Progenitor cell of endocrine pancreas (in vitro differentiated cells): ENCODE measurements around the gene CCDC50. TPM values are rescaled to one million over a fixed set of nuclear protein-coding genes. Genes with fewer than 3 reads are reported as not detected.

Experiments
- DNase-seq: peaks from one replicate; pipeline ENCODE4 v3.0.0; 2021; ENCODE audit warnings: low spot score; ENCODE audit not compliant: unreplicated experiment
- H3K27ac Mint-ChIP-seq: 2 replicates; pipeline ENCODE4 v1.8.0; 2021; ENCODE audit warnings: mild to moderate bottlenecking, moderate library complexity, mixed read lengths
- H3K27me3 Mint-ChIP-seq: 2 replicates; pipeline ENCODE4 v1.8.0; 2021; ENCODE audit warnings: mixed read lengths
- H3K36me3 Mint-ChIP-seq: 2 replicates; pipeline ENCODE4 v1.8.0; 2022; ENCODE audit warnings: mixed read lengths; ENCODE audit not compliant: insufficient read depth
- H3K4me1 Mint-ChIP-seq: 2 replicates; pipeline ENCODE4 v1.8.0; 2021; ENCODE audit warnings: low read depth, mixed read lengths
- H3K4me3 Mint-ChIP-seq: 2 replicates; pipeline ENCODE4 v1.8.0; 2021; ENCODE audit warnings: low read depth, mild to moderate bottlenecking, moderate library complexity, mixed read lengths
- H3K9me3 Mint-ChIP-seq: 2 replicates; pipeline ENCODE4 v1.8.0; 2021; ENCODE audit warnings: low read depth, mixed read lengths
- total RNA-seq: library from RNA; stranded (reverse); gene quantifications from 2 replicates; pipeline ENCODE4 v1.2.1, GENCODE V29; 2021
- TF ChIP-seq, protein P1 (sequence below): fragments of 200-600 bp; sonication (generic); IDR thresholded peaks from one replicate; pipeline ENCODE4 v1.5.0; 2021; ENCODE audit warnings: antibody characterized with exemption, mild to moderate bottlenecking; ENCODE audit not compliant: unreplicated experiment

The CCDC50 gene
- total RNA-seq, 1 donor from 2014 or later = 66.3 TPM

DNA sequence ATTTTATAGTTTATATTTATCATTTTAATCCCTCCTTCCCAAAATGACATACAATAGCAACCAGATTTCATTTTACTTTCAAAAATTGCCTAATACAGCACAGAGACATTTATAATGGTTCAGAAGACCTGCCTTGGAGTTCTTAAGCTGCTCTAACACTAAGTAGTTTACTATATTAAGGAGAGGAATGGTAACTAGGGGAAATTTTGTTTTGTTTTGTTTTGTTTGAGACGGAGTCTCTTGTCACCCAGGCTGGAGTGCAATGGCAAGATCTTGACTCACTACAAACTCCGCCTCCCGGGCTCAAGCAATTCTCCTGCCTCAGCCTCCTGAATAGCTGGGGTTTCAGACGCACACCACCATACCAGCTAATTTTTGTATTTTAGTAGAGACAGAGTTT lies 22.8 kb upstream of the CCDC50 start:
- Mint-ChIP-seq H3K27ac (no peak overlapping the region), H3K4me3 (no peak overlapping the region), H3K9me3 (peaks cover 4% of the 10 kb centered on the region), H3K27me3 (no peaks in the 10 kb centered on the region), H3K4me1 (peaks cover 10% of the 10 kb centered on the region), H3K36me3 (no peaks in the 10 kb centered on the region)
- TF ChIP-seq, protein P1, sequence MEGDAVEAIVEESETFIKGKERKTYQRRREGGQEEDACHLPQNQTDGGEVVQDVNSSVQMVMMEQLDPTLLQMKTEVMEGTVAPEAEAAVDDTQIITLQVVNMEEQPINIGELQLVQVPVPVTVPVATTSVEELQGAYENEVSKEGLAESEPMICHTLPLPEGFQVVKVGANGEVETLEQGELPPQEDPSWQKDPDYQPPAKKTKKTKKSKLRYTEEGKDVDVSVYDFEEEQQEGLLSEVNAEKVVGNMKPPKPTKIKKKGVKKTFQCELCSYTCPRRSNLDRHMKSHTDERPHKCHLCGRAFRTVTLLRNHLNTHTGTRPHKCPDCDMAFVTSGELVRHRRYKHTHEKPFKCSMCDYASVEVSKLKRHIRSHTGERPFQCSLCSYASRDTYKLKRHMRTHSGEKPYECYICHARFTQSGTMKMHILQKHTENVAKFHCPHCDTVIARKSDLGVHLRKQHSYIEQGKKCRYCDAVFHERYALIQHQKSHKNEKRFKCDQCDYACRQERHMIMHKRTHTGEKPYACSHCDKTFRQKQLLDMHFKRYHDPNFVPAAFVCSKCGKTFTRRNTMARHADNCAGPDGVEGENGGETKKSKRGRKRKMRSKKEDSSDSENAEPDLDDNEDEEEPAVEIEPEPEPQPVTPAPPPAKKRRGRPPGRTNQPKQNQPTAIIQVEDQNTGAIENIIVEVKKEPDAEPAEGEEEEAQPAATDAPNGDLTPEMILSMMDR = no peak
- DNase-seq = no peak

DNA sequence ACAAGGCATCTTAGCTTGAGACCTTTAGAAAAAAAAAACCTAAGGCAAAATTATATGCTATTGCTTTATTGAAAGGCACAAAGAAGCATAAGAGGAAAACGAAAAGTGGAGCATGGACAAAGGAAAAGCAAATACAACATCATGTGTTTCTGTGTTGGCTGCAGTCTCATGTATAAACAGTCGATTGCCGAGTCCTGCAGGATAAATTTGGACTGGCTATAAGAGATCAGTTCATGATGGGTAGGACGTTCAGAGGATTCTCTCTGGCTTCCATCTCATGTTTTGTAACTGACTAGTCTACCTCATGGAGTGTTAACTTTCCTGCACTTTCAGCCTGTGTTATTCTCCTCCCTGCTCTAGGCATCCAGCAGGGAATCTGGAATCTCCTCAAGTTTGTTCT lies 21.9 kb upstream of the CCDC50 start:
- no peak for DNase-seq
- no peak overlapping the region for H3K27ac Mint-ChIP-seq

DNA sequence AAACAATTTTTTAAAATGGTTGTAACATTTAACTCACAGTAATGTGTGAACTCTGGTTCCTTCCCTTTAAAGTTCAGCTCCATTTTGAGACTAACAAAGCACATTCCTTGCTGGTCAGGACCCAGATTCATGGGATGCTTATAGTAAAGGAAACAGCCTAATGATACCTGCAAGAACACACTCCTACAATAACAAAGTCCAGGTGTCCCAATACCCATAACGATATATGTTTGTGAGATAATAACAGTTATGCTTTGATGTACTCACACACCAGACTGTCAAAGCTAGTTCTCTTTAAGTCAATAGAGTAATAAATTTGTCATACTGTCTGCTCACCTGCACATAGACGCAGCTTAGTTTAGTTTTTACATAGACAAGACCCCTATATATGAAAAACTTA lies 15.9 kb upstream of the CCDC50 start:
- no peak for DNase-seq
- TF ChIP-seq, protein P1 = no peak
- H3K4me3 Mint-ChIP-seq = no peak overlapping the region
- H3K9me3 Mint-ChIP-seq = peaks cover 8% of the 10 kb centered on the region
- no peaks in the 10 kb centered on the region for H3K36me3 Mint-ChIP-seq
- H3K4me1 Mint-ChIP-seq = no peaks in the 10 kb centered on the region
- H3K27me3 Mint-ChIP-seq = no peaks in the 10 kb centered on the region
- H3K27ac Mint-ChIP-seq = no peak overlapping the region

More for the DNA sequence above, 21.9 kb upstream of the CCDC50 start:
- Mint-ChIP-seq H3K4me1 (peaks cover 7% of the 10 kb centered on the region), H3K27me3 (no peaks in the 10 kb centered on the region), H3K4me3 (no peak overlapping the region), H3K9me3 (peaks cover 4% of the 10 kb centered on the region), H3K36me3 (no peaks in the 10 kb centered on the region)
- TF ChIP-seq, protein P1 = no peak

DNA sequence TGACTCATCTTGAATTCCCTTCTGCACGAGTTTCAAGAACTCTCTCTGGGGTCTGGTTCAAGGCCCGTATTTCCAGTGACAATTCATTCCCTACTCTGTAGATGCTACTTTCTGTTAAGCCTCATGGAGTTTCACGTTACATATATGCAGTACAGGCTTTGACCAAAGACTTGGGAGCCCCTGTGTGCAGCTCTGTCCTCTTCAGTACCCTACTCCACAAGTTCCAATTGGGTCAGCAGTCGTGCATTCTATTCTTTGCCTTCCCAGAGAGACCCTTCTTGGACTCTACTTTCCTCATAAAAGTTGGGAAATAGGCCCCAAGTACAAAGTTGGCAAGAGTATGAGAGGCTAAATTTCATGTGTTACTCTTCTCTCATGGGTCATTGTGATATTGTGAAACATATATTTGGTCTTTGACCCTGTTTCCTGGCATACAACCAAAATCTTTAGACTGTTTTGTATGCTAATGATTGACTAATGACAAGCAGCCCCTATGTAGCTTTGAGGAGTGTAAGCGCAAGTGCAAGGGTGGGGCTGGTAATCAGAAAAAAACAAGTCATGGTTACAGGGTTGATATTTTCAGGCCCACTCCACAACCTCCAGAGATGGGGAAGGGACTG lies 15.0 kb upstream of the CCDC50 start:
- H3K4me1 Mint-ChIP-seq = no peaks in the 10 kb centered on the region
- peaks cover 8% of the 10 kb centered on the region for H3K9me3 Mint-ChIP-seq
- no peaks in the 10 kb centered on the region for H3K27me3 Mint-ChIP-seq
- H3K36me3 Mint-ChIP-seq = no peaks in the 10 kb centered on the region
- TF ChIP-seq, protein P1 = no peak
- DNase-seq = no peak
- no peak overlapping the region for H3K4me3 Mint-ChIP-seq
- H3K27ac Mint-ChIP-seq = no peak overlapping the region

DNA sequence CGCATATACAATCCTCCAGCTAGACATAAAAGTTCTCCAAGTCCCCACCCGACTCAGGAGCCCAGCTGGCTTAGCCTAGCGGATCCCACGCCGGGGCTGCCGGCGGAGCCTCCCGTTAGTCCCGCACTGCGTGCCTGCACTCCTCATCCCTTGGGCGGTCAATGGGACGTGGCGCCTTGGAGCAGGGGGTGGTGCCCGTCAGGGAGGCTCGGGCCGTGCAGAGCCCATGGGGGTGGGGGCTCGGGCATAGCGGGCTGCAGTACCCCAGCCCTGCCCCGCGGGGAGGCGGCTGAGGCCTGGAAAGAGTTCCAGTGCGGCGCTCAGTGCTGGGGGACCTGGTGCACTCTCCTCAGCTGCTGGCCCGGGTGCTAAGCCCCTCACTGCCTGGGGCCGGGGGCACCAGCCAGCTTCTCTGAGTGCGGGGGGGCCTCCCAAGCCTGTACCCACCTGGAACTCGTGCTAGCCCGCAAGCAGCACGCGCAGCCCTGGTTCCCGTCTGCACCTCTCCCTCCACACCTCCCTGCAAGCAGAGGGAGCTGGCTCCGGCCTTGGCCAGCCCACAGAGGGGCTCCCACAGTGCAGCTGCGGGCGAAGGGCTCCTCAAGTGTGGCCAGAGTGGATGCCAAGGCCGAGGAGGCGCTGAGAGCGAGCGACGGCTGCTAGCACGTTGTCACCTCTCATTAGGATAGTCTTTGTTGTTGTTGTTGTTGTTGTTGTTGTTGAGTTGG lies 12.2 kb upstream of the CCDC50 start:
- Mint-ChIP-seq H3K9me3 (peaks cover 4% of the 10 kb centered on the region), H3K27ac (no peak overlapping the region), H3K36me3 (no peaks in the 10 kb centered on the region), H3K4me3 (no peak overlapping the region), H3K4me1 (no peaks in the 10 kb centered on the region), H3K27me3 (no peaks in the 10 kb centered on the region)
- DNase-seq = no peak
- TF ChIP-seq, protein P1 = no peak
